ENCODE measurements around the gene TPRG1. TPM values are rescaled to one million over a fixed set of nuclear protein-coding genes. Genes with fewer than 3 reads are reported as not detected.

TPRG1 gene
- total RNA-seq, 4 donors from 2014 or later = 2.3 to 14.9 (median 4.1) TPM; not detected in 1

- Histone ChIP-seq H3K36me3 (no peaks in the 10 kb centered on the region), H3K27me3 (no peaks in the 10 kb centered on the region), H3K9me3 (no peaks in the 10 kb centered on the region), H3K27ac (no peak overlapping the region), H3K4me1 (peaks cover 5 to 11% (median 9%) of the 10 kb centered on the region in 4 donors), H3K4me3 (no peak overlapping the region)
- intact Hi-C loops (cut with DNase I; ENCODE audit: low total_unique reads) = no loop called here
- in situ Hi-C loops (cut with MboI; ENCODE audit: low pct_ligation_motif_present in 1 of 4, low pct_unique_long_range_greater_than_20kb in 1 of 4, low sequenced_read_pairs in 3 of 4) = no loop called here
- WGBS, 2 donors (ENCODE audit: low coverage in 1 of 2) = 50 to 86% methylated on average over 1 to 5 of the region's 5 CpGs
- TF ChIP-seq POLR2AphosphoS5 (IDR thresholded peaks at IDR 0.05) (no peak), POLR2A (IDR thresholded peaks at IDR 0.05) (no peak), CTCF (IDR thresholded peaks at IDR 0.05) (no peak), EP300 (IDR thresholded peaks at IDR 0.05; ENCODE audit: low read depth) (no peak)
- no peak for DNase-seq
Observed at GRCh38 chr3:189360291-189360690, 188.5 kb downstream of the TPRG1 start.

GRCh38 chr3:189361103-189361835, 189.5 kb downstream of the TPRG1 start:
- H3K4me1 ChIP-seq = peaks cover 0 to under 1% (median under 1%) of the 10 kb centered on the region in 4 donors
- intact Hi-C loops (cut with DNase I; ENCODE audit: low total_unique reads) = no loop called here
- 71 to 73% methylated on average over 1 to 2 of the region's 2 CpGs for WGBS, 2 donors (ENCODE audit: low coverage in 1 of 2)
- no peaks in the 10 kb centered on the region for H3K27me3 ChIP-seq
- TF ChIP-seq CTCF (IDR thresholded peaks at IDR 0.05) (no peak), POLR2AphosphoS5 (IDR thresholded peaks at IDR 0.05) (no peak), POLR2A (IDR thresholded peaks at IDR 0.05) (no peak), EP300 (IDR thresholded peaks at IDR 0.05; ENCODE audit: low read depth) (no peak)
- H3K9me3 ChIP-seq = no peaks in the 10 kb centered on the region
- in situ Hi-C loops (cut with MboI; ENCODE audit: low pct_ligation_motif_present in 1 of 4, low pct_unique_long_range_greater_than_20kb in 1 of 4, low sequenced_read_pairs in 3 of 4) = no loop called here
- no peak for DNase-seq
- H3K27ac ChIP-seq = no peak overlapping the region
- H3K4me3 ChIP-seq = no peak overlapping the region
- H3K36me3 ChIP-seq = no peaks in the 10 kb centered on the region

- no peak overlapping the region for H3K4me3 ChIP-seq
- H3K36me3 ChIP-seq = no peaks in the 10 kb centered on the region
- H3K9me3 ChIP-seq = no peaks in the 10 kb centered on the region
- H3K27me3 ChIP-seq = no peaks in the 10 kb centered on the region
- no peak overlapping the region for H3K27ac ChIP-seq
- H3K4me1 ChIP-seq = no peaks in the 10 kb centered on the region
- in situ Hi-C loops (cut with MboI; ENCODE audit: low pct_ligation_motif_present in 1 of 4, low pct_unique_long_range_greater_than_20kb in 1 of 4, low sequenced_read_pairs in 3 of 4) (no loop called here), intact Hi-C loops (cut with DNase I; ENCODE audit: low total_unique reads) (no loop called here)
- TF ChIP-seq EP300 (IDR thresholded peaks at IDR 0.05; ENCODE audit: low read depth) (no peak), CTCF (IDR thresholded peaks at IDR 0.05) (no peak), POLR2AphosphoS5 (IDR thresholded peaks at IDR 0.05) (no peak), POLR2A (IDR thresholded peaks at IDR 0.05) (no peak)
- WGBS, 2 donors (ENCODE audit: low coverage in 1 of 2) = 70 to 76% methylated on average over 3 of the region's 3 CpGs
- no peak for DNase-seq
Observed at GRCh38 chr3:189363590-189364255, 192.0 kb downstream of the TPRG1 start.

- no peaks in the 10 kb centered on the region for H3K36me3 ChIP-seq
- H3K4me1 ChIP-seq = no peaks in the 10 kb centered on the region
- no peak overlapping the region for H3K27ac ChIP-seq
- intact Hi-C loops (cut with DNase I; ENCODE audit: low total_unique reads) = no loop called here
- H3K9me3 ChIP-seq = no peaks in the 10 kb centered on the region
- no peak overlapping the region for H3K4me3 ChIP-seq
- in situ Hi-C loops (cut with MboI; ENCODE audit: low pct_ligation_motif_present in 1 of 4, low pct_unique_long_range_greater_than_20kb in 1 of 4, low sequenced_read_pairs in 3 of 4) = no loop called here
- WGBS, 2 donors (ENCODE audit: low coverage in 1 of 2) = 65 to 77% methylated on average over 2 to 3 of the region's 3 CpGs
- TF ChIP-seq CTCF (IDR thresholded peaks at IDR 0.05) = no peak
- TF ChIP-seq POLR2A (IDR thresholded peaks at IDR 0.05) = no peak
- no peak for TF ChIP-seq POLR2AphosphoS5 (IDR thresholded peaks at IDR 0.05)
- no peak for TF ChIP-seq EP300 (IDR thresholded peaks at IDR 0.05; ENCODE audit: low read depth)
- H3K27me3 ChIP-seq = no peaks in the 10 kb centered on the region
- DNase-seq = no peak
Observed at GRCh38 chr3:189365609-189366564, 194.1 kb downstream of the TPRG1 start.
